Activated CD8-positive, alpha-beta memory T cell treated with anti-CD3 and anti-CD28 coated beads, Interleukin-2, amount 50 U/mL, for 4 hours (primary cell): Measurements from ENCODE around the gene C1orf87.
A peak's percentile ranks its signal among the peaks of the same experiment; 100 is the strongest.
"Not testable (repeated sequence)": the region's sequence is repeated elsewhere in the genome, so short reads cannot be mapped to it uniquely, and the experiment has no call there.

Source experiments
- DNase-seq: peaks from one replicate; pipeline ENCODE4 v3.0.0-alpha.2; 2020

Gene C1orf87

DNA sequence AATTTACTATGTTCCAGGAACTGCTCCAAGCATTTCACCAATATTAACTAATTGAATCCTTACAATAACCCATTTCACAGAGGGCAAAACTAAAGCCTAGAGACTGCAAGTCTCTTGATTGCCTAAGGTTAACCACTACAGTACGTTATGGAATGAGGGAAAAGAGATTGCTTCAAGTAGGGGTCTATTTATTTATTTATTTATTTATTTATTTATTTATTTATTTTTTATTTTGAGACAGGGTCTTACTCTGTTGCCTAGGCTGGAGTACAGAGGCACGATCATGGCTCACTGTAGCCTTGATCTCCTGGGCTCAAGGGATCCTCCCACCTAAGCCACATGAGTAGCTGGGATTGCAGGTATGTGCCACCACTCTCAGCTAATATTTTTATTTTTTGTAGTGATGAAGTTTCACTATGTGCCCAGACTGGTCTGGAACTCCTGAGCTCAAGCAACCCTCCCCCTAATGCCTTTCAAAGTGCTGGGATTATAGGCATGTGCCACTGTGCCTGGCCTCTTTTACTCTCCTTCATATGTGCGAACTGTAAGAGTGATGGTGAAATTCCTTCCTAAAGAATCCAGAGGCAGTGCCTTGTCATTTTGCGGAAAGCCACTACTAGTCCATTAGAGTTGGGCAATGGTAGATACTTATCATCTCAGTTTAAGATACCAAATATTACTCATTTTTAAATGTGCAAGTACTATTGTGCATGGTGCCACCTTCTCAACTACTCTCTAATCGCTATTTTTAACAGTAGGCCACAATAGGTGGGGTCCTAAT is 81.3 kb downstream of the C1orf87 start:
- no peak for DNase-seq

DNA sequence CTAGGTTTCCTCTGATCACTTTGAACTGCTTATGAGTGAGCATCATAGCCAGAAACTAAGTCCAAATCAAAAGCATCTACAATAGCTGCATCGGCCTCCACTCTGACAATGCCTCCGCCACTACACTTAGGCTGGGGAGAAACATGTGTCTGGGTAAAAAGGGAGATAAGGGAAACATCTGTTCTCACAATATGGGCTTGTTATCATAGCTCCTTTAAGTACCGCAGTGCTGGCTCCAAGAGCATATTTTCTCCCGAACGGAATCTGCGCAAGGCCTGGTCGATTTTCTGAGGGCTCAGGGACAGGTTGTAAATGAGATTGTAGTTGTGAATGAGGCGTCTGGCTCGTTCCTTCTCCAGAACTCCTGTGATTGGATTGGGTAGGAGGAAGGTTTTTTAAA is 83.1 kb downstream of the C1orf87 start:
- DNase-seq: no peak

DNA sequence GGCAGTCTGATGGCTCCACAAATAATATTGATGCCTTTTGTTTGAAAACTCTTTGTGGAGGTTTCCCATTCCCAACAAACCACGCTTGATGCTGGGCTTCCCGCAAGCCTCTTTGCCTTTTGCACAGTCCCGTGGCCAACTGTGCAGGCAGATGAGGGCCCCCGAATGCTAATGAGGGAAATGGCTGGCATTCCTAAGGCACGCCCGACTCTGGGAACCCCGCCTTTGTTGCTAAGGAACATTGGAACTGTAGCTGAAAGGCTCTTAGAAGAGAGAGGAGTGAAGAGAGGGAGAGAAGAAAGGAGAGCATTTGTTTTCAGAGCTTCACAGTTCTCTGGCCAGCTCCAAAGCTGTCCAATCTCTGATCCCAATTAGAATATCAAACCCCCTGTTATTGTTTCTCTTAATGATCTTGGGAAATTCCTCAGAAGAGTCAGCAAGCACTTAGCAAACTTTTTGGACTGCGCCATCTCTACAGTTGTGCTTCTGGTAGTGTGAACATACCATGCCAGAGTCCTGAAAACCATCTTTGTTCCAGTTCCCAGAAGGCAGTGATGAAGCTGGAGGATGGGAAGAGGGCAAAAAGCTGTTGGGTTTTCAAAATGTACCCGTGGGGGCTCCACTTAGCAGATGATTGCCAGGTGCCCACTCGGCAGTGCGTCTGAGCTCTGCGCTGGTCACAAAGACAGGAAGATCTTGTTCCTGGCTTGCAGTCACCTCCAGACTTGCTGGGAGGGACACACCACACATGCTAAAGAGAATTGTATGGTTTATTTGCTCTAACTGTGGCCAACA is 86.9 kb downstream of the C1orf87 start:
- no peak for DNase-seq

DNA sequence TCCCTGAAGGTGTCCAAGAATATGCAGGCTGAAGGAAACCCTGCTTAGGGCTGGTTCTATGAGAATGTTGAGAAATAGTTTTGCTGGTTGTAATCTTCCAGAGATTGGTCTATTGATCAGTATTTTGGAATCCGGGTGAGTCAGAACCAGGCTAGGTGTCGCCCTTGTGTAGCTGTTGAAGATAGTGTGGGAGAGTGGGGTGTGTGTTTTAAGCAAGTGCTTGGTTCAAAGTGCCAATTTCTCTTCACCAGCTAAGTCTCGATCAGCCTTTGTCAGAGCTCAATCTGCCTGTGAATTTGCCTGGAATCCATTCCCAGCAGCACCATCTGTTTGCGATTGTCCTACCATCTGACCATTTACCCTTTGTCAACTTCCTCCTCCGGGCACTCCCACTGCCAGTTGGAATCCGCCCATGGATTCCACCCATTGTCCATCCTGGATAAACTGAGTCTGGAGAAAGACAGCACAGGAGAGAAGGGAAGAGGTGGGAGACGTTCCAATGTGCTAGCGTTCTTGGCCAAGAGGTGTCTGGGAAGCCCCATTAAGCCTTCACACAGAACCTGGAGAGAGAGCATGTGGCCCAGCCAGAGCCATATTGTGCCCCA is 87.6 kb downstream of the C1orf87 start:
- no peak for DNase-seq

DNA sequence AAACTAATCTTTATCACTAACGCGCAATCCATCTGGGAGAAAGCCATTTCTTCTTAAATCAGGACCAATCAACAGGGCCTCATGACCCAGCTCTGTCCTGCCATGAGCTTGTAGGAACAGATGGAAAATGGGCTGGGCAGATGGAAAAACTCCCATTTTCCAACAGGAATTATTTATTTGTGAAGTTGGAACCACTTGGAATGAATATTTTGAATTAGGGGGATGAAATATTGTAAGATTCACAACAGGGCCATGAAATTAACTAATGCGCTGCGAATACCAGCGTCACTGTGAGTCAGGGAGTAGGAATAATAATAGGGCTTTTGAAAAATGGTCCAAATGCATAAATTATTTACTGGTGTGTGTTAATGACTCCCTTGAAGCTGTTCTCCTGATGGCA is 93.9 kb downstream of the C1orf87 start:
- no peak for DNase-seq

DNA sequence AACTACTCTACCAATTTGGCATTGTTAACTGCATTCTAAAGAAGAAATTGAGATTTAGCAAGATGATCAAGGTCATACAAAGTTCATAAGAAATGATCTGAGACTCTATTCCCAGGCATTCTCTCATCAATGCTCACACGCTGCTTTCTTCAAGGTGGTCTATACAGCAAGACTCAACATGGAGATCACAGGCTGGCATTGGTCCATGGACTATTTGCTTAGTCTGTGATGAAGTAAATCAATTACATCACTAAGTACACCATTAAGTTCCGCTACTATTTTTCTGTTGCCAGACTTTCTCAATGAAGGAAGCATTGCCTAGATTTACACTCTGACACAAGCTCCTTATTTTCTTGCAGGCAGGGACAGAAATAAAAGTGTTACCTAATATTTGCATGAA is 95.1 kb downstream of the C1orf87 start:
- no peak for DNase-seq

GRCh38 chr1:59978026-59978425 is 95.5 kb downstream of the C1orf87 start:
- DNase-seq: no peak

DNA sequence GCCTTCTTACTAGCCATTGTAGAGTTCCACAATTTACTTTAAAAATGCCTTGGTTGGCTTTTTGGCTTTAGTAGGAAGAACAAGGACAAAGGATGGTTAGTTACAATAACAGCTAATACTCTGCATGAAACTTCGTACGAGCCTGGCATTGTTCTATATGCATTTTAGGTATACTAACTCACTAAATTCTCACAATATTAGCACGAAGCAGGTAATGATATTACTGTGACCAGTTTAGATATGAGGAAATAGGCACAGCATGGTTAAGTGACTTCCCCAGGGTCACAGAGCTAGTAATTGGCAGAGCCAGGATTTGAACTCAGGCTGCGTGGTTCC is 96.5 kb downstream of the C1orf87 start:
- DNase-seq: no peak

- peak; percentile 40 for DNase-seq
Observed at GRCh38 chr1:59976194-59977074, 97.1 kb downstream of the C1orf87 start.

DNA sequence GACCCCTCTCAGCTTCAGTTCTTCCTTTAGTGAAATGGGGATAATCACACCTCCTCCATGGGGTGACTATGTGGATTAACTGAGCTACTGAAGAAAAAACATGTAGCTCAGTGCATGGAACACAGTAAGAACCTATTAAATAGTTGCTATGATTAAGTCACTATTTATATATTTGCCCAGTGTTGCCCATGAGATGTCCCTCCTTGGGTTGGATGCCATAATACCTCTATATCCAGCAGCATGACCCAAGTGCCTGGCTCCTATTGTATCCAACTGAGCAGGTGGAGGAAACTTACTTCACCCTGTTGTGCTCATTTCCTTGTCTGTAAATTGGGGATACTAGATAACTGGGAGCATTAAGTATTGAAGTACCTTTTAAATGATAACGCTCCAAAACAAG is 99.9 kb downstream of the C1orf87 start:
- DNase-seq: no peak

DNA sequence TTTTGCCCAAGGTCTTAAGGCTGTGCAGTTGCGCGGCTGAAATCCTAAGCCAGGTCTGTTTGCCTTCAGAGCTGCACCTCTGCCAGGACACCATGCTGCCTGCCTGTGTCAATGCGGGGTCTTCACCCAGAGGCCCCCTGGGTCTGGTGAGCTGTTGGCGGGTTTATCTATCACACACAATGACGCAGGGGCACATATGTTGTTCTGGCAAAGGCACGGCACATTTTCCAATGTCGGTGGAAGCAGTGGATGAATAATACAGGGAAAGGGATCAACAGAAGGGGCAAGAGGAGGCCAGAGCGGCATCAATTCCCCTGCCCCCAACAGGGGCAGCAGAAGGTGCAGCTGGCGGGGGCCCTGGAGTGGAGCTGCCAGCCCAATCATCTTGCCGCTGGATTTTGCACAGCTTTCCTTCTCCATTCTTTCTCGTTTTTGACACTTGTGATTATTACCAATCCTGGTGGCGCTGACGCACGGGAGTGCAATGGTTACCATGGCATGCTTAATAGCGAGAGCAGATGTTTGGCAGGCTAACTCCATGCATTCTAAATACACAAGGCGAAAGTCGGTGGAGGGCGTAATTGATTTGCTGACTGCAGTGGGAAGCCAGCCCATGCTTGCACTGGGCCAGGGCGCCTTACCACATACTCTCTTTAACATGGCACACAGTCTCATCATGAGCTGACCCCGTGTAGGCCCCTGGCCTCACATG is 101.2 kb downstream of the C1orf87 start:
- DNase-seq: no peak

GRCh38 chr1:59971464-59971911 is 102.1 kb downstream of the C1orf87 start:
- DNase-seq: peak; percentile 44

GRCh38 chr1:59969542-59970175 is 103.9 kb downstream of the C1orf87 start:
- DNase-seq: not testable (repeated sequence)

- DNase-seq: not testable (repeated sequence)
Observed at GRCh38 chr1:59968746-59969145, 104.8 kb downstream of the C1orf87 start.

DNA sequence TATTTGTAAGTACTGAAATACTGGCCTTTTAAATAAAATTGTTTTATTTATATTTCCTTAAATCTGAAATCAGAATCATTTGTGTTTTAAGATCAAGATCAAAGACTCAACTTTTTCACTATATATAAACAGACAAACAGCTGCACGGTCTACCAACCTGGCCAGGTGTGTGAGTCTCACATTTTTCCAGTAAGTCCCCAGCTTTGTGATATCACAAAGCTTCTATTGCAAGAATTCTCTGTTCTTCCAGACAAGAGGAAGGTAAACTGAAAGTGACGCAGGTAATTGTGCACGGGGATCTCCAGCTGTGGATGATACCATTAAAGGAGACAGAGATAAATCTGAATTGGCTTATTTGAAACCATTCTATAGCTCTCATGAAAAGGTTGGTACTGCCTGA is 105.8 kb downstream of the C1orf87 start:
- no peak for DNase-seq

DNA sequence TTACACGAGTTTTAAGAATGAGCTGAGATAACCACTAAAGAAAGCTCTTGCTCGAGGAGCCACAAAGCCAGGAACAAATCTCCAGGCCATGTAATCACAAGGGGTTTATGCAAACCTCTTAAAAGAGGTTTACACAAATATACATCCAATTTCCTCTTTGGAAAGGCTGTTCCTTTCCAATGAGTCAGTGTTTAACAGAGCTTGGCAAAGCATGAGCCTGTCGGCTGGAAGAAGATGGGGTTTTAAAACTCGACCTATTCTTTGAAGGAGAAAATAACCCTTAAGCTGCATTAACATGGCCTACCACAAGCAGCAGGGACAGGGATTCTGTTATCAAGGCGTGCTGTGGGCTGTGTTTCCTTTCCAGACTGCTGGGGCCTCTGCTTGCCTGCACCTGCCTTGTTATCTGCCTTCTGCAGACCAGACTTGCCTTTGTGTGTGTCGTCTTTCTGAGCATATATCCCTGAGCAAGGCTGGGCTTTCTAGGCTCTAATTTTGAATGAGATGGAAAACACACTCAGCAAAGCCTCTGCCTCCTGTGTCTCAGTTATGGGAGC is 106.4 kb downstream of the C1orf87 start:
- DNase-seq: no peak

- no peak for DNase-seq
Observed at GRCh38 chr1:59952065-59952464, 121.5 kb downstream of the C1orf87 start.

DNA sequence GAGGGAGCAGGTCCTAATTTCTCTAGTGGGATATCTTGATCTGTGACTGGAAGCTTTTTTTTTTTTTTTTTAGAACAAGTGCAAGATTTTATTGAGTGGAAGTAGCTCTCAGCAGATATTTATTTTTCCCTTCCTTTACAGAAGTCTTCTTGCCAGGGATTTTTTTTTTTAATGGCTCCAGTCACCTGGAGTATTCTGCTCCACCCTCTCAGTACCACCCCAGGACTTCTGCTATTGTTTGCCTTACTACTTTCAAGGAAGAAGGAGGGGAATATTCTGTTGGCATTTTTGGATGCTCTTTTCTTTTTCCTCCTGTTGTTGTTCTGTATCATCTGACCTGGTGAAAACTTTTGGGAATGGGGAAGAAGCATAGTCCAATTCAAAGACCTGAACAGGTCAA is 123.9 kb downstream of the C1orf87 start:
- DNase-seq: no peak

DNA sequence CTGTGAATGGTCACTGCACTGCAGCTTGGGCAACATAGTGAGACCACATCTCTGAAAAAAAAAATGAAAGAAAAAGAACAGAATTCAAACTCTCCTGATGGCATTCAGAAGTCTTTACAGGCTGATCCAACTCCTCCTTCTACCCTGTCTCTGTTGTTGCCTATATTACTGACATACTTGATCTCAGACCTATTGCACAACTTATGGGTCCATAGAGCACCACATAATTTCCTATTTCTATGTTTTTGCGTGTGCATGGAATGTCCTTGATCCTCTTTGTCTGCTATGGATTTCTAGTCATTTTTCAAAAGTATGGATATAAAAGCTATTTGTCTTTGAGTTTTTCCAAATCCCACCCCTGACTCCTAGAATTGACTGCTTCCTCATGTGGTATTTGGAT is 124.6 kb downstream of the C1orf87 start:
- DNase-seq: no peak

- DNase-seq: peak; percentile 42
Observed at GRCh38 chr1:59947047-59947938, 126.3 kb downstream of the C1orf87 start.
